Lower leg skin (tissue), 3 donors: ENCODE data around the gene SLC5A10.

Experiments
- POLR2A ChIP-seq, 2 donors: fragments of 450-650 bp; IDR thresholded peaks; one replicate each; pipeline ENCODE4 v1.6.1; 2016 to 2017; ENCODE audit warnings: antibody characterized with exemption in 2 of 2, mild to moderate bottlenecking in 1 of 2, moderate library complexity in 1 of 2
- TF ChIP-seq, protein P1 (sequence below), 3 donors: fragments of 450-650 bp; IDR thresholded peaks; one replicate each; pipeline ENCODE4 v1.5.1; 2016; ENCODE audit warnings: antibody characterized with exemption in 3 of 3, mild to moderate bottlenecking in 3 of 3, moderate library complexity in 2 of 3

DNA sequence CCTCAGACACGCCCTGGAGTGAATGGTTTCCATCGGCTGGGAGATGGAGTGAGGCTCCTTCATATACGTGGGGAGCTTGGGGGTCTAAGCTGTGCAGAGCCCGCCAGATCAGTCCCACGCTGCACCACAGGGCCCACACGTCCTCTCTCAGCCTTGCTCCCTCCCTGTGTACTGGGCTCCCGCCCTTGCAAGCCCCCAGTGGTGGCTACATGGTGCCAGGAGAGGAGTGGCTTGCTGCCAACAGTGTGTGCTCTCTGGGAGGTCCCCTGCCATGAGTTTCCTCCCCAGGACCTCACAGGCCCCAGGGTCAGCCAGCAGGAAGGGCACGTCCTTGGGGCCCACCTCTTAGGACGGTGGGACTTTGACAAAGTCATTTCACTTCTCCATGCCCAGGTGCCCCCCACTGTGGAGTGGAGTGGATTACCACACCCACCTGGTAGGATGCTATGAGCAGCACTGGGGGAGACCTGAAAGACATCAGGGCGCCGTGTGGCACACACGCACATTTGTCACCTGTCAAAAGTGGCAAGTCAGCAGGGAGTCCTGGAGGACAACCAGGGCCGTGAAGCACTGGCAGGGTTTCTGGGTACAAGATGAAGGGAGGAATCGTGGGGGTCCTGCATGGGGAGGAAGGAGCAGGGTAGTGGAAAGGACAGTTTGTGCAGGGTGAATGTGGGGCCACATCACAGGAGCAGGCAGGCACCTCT is 13.7 kb downstream of the SLC5A10 start:
- no peak for TF ChIP-seq POLR2A (IDR thresholded peaks at IDR 0.05)
- TF ChIP-seq, protein P1, sequence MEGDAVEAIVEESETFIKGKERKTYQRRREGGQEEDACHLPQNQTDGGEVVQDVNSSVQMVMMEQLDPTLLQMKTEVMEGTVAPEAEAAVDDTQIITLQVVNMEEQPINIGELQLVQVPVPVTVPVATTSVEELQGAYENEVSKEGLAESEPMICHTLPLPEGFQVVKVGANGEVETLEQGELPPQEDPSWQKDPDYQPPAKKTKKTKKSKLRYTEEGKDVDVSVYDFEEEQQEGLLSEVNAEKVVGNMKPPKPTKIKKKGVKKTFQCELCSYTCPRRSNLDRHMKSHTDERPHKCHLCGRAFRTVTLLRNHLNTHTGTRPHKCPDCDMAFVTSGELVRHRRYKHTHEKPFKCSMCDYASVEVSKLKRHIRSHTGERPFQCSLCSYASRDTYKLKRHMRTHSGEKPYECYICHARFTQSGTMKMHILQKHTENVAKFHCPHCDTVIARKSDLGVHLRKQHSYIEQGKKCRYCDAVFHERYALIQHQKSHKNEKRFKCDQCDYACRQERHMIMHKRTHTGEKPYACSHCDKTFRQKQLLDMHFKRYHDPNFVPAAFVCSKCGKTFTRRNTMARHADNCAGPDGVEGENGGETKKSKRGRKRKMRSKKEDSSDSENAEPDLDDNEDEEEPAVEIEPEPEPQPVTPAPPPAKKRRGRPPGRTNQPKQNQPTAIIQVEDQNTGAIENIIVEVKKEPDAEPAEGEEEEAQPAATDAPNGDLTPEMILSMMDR (IDR thresholded peaks at IDR 0.05): no peak
